Fibroblast of the aortic adventitia (primary cell): ENCODE results near the gene HES4. TPM values are rescaled to one million over a fixed set of nuclear protein-coding genes. Genes with fewer than 3 reads are reported as not detected.
A peak's percentile ranks its signal among the peaks of the same experiment; 100 is the strongest.

Experiments
- DNase-seq: peaks from one replicate; pipeline ENCODE4 v3.0.0-alpha.2; 2010; ENCODE audit warnings: low read depth
- H3K4me3 ChIP-seq: 2 replicates; pipeline ENCODE4 v1.5.1; 2011; ENCODE audit warnings: low read depth, mild to moderate bottlenecking, control low read depth, low read length, moderate library complexity
- CTCF ChIP-seq: IDR thresholded peaks from 2 replicates; pipeline ENCODE4 v1.5.1; 2011; ENCODE audit warnings: mild to moderate bottlenecking, low read length, control low read depth, inconsistent platforms; ENCODE audit not compliant: insufficient read depth
- total RNA-seq: library from RNA; depleted of rRNA; stranded (reverse); fragments of >200 nt; gene quantifications from 2 replicates; pipeline ENCODE4 v1.2.3, GENCODE V29; 2012; ENCODE audit warnings: low replicate concordance

Gene HES4
- total RNA-seq, 1 donor: 0.36 TPM

- no peak for TF ChIP-seq CTCF
- DNase-seq: peak; percentile 45
- peak within 1 kb of the TSS; percentile 72 for H3K4me3 ChIP-seq
Measured at GRCh38 chr1:960363-961131, 39.4 kb downstream of the HES4 start, which contains the start of gene KLHL17. Gene KLHL17, plus strand, starts transcription at chr1:960584. Its CDS starts 110 bp downstream, at chr1:960694.

- no peak for TF ChIP-seq CTCF
- H3K4me3 ChIP-seq: peak overlapping the region; percentile 72
- no peak for DNase-seq
Measured at GRCh38 chr1:959731-960362, 40.0 kb downstream of the HES4 start.

GRCh38 chr1:958823-959730 lies 40.8 kb downstream of the HES4 start, which contains the start of gene NOC2L:
Gene NOC2L, minus strand, starts transcription at chr1:959256. Its CDS starts 16 bp downstream, at chr1:959240.
- TF ChIP-seq CTCF: no peak
- H3K4me3 ChIP-seq: peak within 1 kb of the TSS; percentile 82
- peak; percentile 81 for DNase-seq

GRCh38 chr1:956636-957035 lies 43.3 kb downstream of the HES4 start:
- TF ChIP-seq CTCF: no peak
- DNase-seq: no peak
- no peak overlapping the region for H3K4me3 ChIP-seq

GRCh38 chr1:955474-955873 lies 44.4 kb downstream of the HES4 start:
- no peak overlapping the region for H3K4me3 ChIP-seq
- no peak for DNase-seq
- no peak for TF ChIP-seq CTCF

GRCh38 chr1:954927-955326 lies 45.0 kb downstream of the HES4 start:
- no peak overlapping the region for H3K4me3 ChIP-seq
- no peak for DNase-seq
- no peak for TF ChIP-seq CTCF
